Measurements from ENCODE around the gene NDUFAF7.

The NDUFAF7 gene

DNA sequence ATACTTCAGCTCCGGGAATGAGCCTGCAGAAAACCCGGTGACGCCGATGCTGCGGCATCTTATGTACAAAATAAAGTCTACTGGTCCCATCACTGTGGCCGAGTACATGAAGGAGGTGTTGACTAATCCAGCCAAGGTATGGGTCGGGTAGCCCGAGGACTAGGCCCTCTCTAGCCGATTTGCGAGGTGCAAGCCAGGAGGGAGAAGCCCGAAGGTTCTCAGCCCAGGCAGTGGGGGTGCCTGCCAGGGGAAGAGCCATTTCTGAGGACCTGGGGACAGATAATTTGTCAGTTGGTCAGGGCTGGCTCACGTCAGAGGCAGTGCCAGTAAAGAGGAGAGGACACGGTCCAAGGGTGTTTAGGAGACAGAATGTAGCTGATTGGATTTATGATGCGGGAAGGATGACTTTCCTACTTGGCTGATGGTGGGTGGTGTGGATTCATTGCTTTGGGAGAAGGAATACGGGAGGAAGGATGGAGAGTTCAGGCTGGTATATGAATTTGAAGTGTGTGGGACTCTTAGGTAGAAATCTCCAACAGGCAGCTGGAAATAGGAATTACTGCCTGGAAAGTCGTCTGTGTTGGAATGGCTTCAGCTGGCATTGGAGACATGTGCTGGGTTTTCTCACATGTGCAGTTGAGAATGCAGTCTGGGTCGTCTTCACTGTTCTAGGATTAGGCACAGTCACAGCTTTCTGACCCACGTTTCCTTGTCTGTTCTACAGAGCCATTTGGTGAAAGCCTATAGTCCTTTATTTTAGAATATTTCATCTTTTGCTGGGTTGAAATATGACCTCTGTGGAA is 874 bp downstream of the NDUFAF7 start:
- no peak for TF ChIP-seq BACH2 (CRISPR knock-in tag; IDR thresholded peaks at IDR 0.05; ENCODE audit: borderline replicate concordance)
- no peak for TF ChIP-seq ARNTL (CRISPR knock-in tag; IDR thresholded peaks at IDR 0.05; ENCODE audit: borderline replicate concordance, low read depth)
- TF ChIP-seq PPARA (CRISPR knock-in tag; IDR thresholded peaks at IDR 0.05; ENCODE audit: borderline replicate concordance) = no peak
- no peak for TF ChIP-seq ESRRG (CRISPR knock-in tag; IDR thresholded peaks at IDR 0.05)
- no peak for TF ChIP-seq TOX (CRISPR knock-in tag; IDR thresholded peaks at IDR 0.05; ENCODE audit: borderline replicate concordance)
- TF ChIP-seq, protein P1, sequence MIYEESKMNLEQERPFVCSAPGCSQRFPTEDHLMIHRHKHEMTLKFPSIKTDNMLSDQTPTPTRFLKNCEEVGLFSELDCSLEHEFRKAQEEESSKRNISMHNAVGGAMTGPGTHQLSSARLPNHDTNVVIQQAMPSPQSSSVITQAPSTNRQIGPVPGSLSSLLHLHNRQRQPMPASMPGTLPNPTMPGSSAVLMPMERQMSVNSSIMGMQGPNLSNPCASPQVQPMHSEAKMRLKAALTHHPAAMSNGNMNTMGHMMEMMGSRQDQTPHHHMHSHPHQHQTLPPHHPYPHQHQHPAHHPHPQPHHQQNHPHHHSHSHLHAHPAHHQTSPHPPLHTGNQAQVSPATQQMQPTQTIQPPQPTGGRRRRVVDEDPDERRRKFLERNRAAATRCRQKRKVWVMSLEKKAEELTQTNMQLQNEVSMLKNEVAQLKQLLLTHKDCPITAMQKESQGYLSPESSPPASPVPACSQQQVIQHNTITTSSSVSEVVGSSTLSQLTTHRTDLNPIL (CRISPR knock-in tag; IDR thresholded peaks at IDR 0.05; ENCODE audit: low read depth) = no peak
- no peak for TF ChIP-seq GLIS3 (CRISPR knock-in tag; IDR thresholded peaks at IDR 0.05)
- peak; percentile 45 for ATAC-seq

DNA sequence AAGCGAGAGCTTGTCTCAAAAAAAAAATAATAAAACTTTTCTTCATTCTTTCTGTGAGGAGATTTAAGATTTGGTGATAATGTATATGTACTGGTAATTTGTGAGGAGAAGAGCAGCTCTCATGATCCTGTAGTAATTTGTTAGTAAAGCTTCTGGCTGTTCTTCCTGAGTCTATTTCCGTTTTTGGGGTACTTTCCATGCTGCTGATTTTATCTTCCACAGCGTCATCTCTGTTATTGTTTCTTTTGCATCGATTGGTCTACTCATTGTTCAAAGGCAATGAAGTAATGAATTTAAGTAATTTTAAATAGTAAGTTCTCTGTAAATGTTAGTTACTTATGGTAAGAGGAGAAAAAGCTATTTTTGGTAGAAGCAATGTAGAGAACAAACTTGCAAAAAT is 12.0 kb downstream of the NDUFAF7 start:
- TF ChIP-seq ZFP30 (CRISPR knock-in tag; IDR thresholded peaks at IDR 0.05) (peak; percentile 94), BACH2 (CRISPR knock-in tag; IDR thresholded peaks at IDR 0.05; ENCODE audit: borderline replicate concordance) (no peak)
- ATAC-seq = no peak

DNA sequence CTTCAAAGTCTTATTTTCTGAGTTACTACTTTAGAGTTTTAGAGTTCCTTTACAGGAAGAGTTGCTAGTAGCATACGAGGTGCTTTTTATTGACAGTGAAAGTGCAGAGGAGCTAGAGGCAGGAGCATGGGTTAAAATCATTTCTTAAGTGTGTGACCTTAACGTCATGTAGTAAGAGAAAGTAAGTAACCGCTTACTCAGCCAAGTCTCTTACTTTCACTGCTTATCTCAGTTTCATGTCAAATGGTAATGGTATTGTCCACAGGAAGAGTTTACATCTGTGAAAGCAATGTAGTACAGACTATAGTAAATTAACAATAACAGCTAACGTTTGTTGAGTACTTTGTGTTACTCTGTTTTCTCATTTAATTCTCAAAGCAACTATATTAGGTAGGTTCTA is 12.6 kb downstream of the NDUFAF7 start:
- no peak for ATAC-seq
- no peak for TF ChIP-seq ARNTL (CRISPR knock-in tag; IDR thresholded peaks at IDR 0.05; ENCODE audit: borderline replicate concordance, low read depth)
- TF ChIP-seq, protein P1 (CRISPR knock-in tag; IDR thresholded peaks at IDR 0.05; ENCODE audit: low read depth) = no peak
- TF ChIP-seq, protein P2, sequence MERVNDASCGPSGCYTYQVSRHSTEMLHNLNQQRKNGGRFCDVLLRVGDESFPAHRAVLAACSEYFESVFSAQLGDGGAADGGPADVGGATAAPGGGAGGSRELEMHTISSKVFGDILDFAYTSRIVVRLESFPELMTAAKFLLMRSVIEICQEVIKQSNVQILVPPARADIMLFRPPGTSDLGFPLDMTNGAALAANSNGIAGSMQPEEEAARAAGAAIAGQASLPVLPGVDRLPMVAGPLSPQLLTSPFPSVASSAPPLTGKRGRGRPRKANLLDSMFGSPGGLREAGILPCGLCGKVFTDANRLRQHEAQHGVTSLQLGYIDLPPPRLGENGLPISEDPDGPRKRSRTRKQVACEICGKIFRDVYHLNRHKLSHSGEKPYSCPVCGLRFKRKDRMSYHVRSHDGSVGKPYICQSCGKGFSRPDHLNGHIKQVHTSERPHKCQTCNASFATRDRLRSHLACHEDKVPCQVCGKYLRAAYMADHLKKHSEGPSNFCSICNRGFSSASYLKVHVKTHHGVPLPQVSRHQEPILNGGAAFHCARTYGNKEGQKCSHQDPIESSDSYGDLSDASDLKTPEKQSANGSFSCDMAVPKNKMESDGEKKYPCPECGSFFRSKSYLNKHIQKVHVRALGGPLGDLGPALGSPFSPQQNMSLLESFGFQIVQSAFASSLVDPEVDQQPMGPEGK (CRISPR knock-in tag; IDR thresholded peaks at IDR 0.05; ENCODE audit: borderline replicate concordance) = no peak
- no peak for TF ChIP-seq OSR1 (CRISPR knock-in tag; IDR thresholded peaks at IDR 0.05)
- no peak for TF ChIP-seq GLIS3 (CRISPR knock-in tag; IDR thresholded peaks at IDR 0.05)
- TF ChIP-seq RARB (CRISPR knock-in tag; IDR thresholded peaks at IDR 0.05) = no peak
- no peak for TF ChIP-seq ZFP30 (CRISPR knock-in tag; IDR thresholded peaks at IDR 0.05)
- TF ChIP-seq CSDC2 (CRISPR knock-in tag; IDR thresholded peaks at IDR 0.05) = no peak
- no peak for TF ChIP-seq BACH2 (CRISPR knock-in tag; IDR thresholded peaks at IDR 0.05; ENCODE audit: borderline replicate concordance)

DNA sequence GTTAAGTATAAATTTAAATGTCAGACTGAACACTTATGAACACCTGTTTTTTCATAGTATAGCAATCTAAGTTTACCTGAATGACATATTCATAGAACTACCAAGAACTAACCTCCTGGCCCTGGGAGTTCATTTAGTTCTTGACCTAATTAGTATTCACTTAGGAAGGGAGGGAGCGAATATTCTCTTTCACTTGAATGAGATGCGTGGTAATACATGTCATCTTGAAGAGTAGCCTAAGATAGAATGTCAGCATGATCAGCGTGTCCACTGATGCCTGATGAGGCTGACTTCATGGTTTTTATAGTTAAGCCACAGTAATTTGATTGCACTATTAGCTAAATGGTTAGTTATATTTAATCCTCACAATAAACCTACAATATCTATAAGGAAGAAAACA is 13.3 kb downstream of the NDUFAF7 start:
- ATAC-seq = no peak

DNA sequence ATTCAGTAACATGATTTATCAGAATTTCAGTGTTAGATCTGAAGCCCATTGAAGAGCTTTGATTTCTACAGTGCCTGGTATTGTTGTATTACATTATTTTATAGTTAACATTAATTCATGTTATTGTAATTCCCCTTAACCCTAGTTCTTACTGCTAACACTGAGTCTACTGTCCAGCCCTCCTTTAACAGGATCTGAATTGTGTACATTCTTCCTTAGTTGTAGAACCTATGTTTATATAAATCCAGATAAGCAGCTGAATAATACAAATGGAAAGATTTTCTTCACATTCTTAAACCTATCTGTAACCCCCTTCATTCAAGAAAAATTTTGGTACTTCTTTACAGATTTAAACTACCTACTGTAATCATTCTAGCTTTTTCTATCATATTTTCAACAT is 14.7 kb downstream of the NDUFAF7 start:
- no peak for ATAC-seq
- TF ChIP-seq, protein P3, sequence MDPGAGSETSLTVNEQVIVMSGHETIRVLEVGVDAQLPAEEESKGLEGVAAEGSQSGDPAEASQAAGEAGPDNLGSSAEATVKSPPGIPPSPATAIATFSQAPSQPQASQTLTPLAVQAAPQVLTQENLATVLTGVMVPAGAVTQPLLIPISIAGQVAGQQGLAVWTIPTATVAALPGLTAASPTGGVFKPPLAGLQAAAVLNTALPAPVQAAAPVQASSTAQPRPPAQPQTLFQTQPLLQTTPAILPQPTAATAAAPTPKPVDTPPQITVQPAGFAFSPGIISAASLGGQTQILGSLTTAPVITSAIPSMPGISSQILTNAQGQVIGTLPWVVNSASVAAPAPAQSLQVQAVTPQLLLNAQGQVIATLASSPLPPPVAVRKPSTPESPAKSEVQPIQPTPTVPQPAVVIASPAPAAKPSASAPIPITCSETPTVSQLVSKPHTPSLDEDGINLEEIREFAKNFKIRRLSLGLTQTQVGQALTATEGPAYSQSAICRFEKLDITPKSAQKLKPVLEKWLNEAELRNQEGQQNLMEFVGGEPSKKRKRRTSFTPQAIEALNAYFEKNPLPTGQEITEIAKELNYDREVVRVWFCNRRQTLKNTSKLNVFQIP (CRISPR knock-in tag; IDR thresholded peaks at IDR 0.05; ENCODE audit: borderline replicate concordance, low read depth) = no peak
- TF ChIP-seq ARNTL (CRISPR knock-in tag; IDR thresholded peaks at IDR 0.05; ENCODE audit: borderline replicate concordance, low read depth) (no peak), TOX (CRISPR knock-in tag; IDR thresholded peaks at IDR 0.05; ENCODE audit: borderline replicate concordance) (no peak), ZNF8 (CRISPR knock-in tag; IDR thresholded peaks at IDR 0.05) (no peak), ISL1 (CRISPR knock-in tag; IDR thresholded peaks at IDR 0.05) (no peak), BACH2 (CRISPR knock-in tag; IDR thresholded peaks at IDR 0.05; ENCODE audit: borderline replicate concordance) (no peak), SNAI2 (CRISPR knock-in tag; IDR thresholded peaks at IDR 0.05) (no peak), ZC3H10 (CRISPR knock-in tag; IDR thresholded peaks at IDR 0.05) (no peak), OSR1 (CRISPR knock-in tag; IDR thresholded peaks at IDR 0.05) (no peak), ZNF565 (CRISPR knock-in tag; conservative IDR thresholded peaks at IDR 0.05; ENCODE audit: low read depth) (no peak)
- TF ChIP-seq, protein P1 (CRISPR knock-in tag; IDR thresholded peaks at IDR 0.05; ENCODE audit: low read depth) = no peak

More for the DNA sequence above, 13.3 kb downstream of the NDUFAF7 start:
- TF ChIP-seq PPARA (CRISPR knock-in tag; IDR thresholded peaks at IDR 0.05; ENCODE audit: borderline replicate concordance) = no peak
- TF ChIP-seq ISL1 (CRISPR knock-in tag; IDR thresholded peaks at IDR 0.05) = no peak
- no peak for TF ChIP-seq ZC3H10 (CRISPR knock-in tag; IDR thresholded peaks at IDR 0.05)
- no peak for TF ChIP-seq ARNTL (CRISPR knock-in tag; IDR thresholded peaks at IDR 0.05; ENCODE audit: borderline replicate concordance, low read depth)
- TF ChIP-seq ZNF565 (CRISPR knock-in tag; conservative IDR thresholded peaks at IDR 0.05; ENCODE audit: low read depth) = no peak
- TF ChIP-seq RARB (CRISPR knock-in tag; IDR thresholded peaks at IDR 0.05) = no peak
- TF ChIP-seq SNAI2 (CRISPR knock-in tag; IDR thresholded peaks at IDR 0.05) = no peak
- no peak for TF ChIP-seq CSDC2 (CRISPR knock-in tag; IDR thresholded peaks at IDR 0.05)
- TF ChIP-seq, protein P4, sequence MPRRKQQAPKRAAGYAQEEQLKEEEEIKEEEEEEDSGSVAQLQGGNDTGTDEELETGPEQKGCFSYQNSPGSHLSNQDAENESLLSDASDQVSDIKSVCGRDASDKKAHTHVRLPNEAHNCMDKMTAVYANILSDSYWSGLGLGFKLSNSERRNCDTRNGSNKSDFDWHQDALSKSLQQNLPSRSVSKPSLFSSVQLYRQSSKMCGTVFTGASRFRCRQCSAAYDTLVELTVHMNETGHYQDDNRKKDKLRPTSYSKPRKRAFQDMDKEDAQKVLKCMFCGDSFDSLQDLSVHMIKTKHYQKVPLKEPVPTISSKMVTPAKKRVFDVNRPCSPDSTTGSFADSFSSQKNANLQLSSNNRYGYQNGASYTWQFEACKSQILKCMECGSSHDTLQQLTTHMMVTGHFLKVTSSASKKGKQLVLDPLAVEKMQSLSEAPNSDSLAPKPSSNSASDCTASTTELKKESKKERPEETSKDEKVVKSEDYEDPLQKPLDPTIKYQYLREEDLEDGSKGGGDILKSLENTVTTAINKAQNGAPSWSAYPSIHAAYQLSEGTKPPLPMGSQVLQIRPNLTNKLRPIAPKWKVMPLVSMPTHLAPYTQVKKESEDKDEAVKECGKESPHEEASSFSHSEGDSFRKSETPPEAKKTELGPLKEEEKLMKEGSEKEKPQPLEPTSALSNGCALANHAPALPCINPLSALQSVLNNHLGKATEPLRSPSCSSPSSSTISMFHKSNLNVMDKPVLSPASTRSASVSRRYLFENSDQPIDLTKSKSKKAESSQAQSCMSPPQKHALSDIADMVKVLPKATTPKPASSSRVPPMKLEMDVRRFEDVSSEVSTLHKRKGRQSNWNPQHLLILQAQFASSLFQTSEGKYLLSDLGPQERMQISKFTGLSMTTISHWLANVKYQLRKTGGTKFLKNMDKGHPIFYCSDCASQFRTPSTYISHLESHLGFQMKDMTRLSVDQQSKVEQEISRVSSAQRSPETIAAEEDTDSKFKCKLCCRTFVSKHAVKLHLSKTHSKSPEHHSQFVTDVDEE (CRISPR knock-in tag; IDR thresholded peaks at IDR 0.05) = no peak
- no peak for TF ChIP-seq GLIS3 (CRISPR knock-in tag; IDR thresholded peaks at IDR 0.05)
- TF ChIP-seq TOX (CRISPR knock-in tag; IDR thresholded peaks at IDR 0.05; ENCODE audit: borderline replicate concordance) = no peak

Measured in SK-N-SH treated with all-trans-retinoic acid at 6 μM for 48 hours (cell line).